GM18511 (cell line): ENCODE measurements around the gene USP37.

Experiments used
- ATAC-seq: cut with Tn5 transposase; IDR thresholded peaks from one replicate; pipeline ENCODE4 v1.9.1; 2021; ENCODE audit warnings: mild to moderate bottlenecking, moderate library complexity; ENCODE audit not compliant: unreplicated experiment

The USP37 gene

GRCh38 chr2:218405086-218405745 lies 162.9 kb downstream of the USP37 start:
- ATAC-seq: no peak

DNA sequence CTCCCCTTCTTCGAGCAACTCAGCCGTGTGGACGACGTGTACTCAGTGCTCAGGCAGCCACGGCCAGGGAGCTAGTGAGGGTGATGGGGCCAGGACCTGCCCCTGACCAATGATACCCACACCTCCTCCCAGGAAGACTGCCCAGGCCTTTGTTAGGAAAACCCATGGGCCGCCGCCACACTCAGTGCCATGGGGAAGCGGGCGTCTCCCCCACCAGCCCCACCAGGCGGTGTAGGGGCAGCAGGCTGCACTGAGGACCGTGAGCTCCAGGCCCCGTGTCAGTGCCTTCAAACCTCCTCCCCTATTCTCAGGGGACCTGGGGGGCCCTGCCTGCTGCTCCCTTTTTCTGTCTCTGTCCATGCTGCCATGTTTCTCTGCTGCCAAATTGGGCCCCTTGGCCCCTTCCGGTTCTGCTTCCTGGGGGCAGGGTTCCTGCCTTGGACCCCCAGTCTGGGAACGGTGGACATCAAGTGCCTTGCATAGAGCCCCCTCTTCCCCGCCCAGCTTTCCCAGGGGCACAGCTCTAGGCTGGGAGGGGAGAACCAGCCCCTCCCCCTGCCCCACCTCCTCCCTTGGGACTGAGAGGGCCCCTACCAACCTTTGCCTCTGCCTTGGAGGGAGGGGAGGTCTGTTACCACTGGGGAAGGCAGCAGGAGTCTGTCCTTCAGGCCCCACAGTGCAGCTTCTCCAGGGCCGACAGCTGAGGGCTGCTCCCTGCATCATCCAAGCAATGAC lies 163.6 kb downstream of the USP37 start:
- ATAC-seq: no peak

GRCh38 chr2:218403810-218404209 lies 164.3 kb downstream of the USP37 start:
- no peak for ATAC-seq

GRCh38 chr2:218402911-218403411 lies 165.2 kb downstream of the USP37 start:
- no peak for ATAC-seq

DNA sequence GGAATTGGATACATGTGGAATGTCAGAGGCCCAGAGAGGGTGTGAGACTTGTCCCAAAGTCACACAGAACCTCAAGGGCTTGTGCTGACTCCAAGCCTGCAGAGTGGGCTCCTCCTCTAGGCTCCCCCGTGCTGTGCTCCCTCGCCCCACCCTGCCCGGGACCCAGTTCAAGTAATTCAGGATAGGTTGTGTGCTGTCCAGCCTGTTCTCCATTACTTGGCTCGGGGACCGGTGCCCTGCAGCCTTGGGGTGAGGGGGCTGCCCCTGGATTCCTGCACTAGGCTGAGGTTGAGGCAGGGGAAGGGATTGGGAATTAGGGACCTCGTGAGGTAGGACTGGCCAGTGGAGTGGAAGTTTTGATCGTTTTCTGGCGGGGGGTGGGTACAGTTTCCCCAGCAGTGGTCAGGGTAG lies 165.7 kb downstream of the USP37 start:
- ATAC-seq: no peak

GRCh38 chr2:218401890-218402289 lies 166.3 kb downstream of the USP37 start:
- ATAC-seq: no peak

DNA sequence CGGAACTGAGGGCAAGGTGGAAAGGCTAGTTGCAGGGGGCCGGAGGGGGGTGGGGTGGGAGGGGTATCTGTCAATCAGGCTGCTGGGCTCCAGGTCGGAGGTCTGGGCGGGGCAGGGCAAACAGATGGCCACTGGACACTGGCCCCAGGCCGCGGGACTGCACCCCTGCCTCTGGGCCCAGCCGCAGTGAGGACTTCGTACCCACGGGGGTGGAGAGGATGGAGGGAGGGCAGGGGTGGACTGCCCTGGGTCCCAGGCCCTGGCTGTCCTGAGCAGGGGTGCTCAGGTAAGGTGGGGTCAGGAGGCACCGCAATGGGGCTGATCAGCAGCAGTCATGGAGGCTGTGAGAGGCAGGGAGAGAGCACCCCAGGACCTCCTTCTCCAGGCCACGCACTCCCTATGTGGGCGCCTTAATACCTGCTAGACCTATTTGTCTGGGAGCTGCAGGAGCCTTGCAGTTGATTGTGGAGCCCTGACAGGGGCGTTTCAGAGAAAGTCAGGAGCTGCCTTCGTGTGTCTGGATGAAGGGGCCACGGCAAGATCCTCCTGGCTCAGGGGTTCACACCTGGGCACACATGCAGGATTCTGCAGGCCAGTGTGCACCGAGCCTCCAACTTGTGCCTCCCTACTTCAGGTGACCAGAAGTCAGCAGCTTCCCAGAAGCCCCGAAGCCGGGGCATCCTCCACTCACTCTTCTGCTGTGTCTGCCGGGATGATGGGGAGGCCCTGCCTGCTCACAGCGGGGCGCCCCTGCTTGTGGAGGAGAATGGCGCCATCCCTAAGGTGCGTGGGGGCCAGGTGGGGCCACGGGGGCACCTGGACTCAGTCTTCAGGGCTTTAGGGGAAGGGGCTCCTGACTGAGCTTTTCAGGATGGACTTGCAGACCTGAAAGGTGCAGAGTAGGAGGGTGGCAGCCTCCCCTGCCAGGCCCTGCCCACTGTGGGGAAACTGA lies 166.9 kb downstream of the USP37 start:
- no peak for ATAC-seq
